Stimulated activated CD8-positive, alpha-beta memory T cell treated with anti-CD3 and anti-CD28 coated beads, Interleukin-7, amount 100 ng/mL, for 48 hours (primary cell): ENCODE measurements around the gene NOVA1.
"Not testable (repeated sequence)": the region's sequence is repeated elsewhere in the genome, so short reads cannot be mapped to it uniquely, and the experiment has no call there.

Source experiments
- DNase-seq, 2 donors: peaks; one replicate each; pipeline ENCODE4 v3.0.0-alpha.2; 2020; ENCODE audit warnings: low read depth in 1 of 2; ENCODE audit errors: extremely low read depth in 1 of 2

The NOVA1 gene

GRCh38 chr14:26597589-26598080 is at the start of gene NOVA1:
NOVA1 (minus strand) TSS chr14:26598033; CDS start chr14:26597436, 597 bp downstream.
- DNase-seq = no peak

GRCh38 chr14:26645057-26645456 is 47.2 kb upstream of the NOVA1 start:
- not testable (repeated sequence) for DNase-seq

- DNase-seq = no peak
Observed at GRCh38 chr14:26636561-26636960, 38.7 kb upstream of the NOVA1 start.

GRCh38 chr14:26634946-26635345 is 37.1 kb upstream of the NOVA1 start:
- not testable (repeated sequence) for DNase-seq

GRCh38 chr14:26626256-26626655 is 28.4 kb upstream of the NOVA1 start:
- DNase-seq = no peak

- DNase-seq = no peak
Observed at GRCh38 chr14:26622611-26623010, 24.8 kb upstream of the NOVA1 start.

GRCh38 chr14:26621807-26622560 is 24.2 kb upstream of the NOVA1 start:
- DNase-seq = no peak

GRCh38 chr14:26621364-26621763 is 23.5 kb upstream of the NOVA1 start:
- DNase-seq = no peak

GRCh38 chr14:26611259-26611658 is 13.4 kb upstream of the NOVA1 start:
- no peak for DNase-seq

- no peak for DNase-seq
Observed at GRCh38 chr14:26606729-26607312, 9.0 kb upstream of the NOVA1 start.

- DNase-seq = no peak
Observed at GRCh38 chr14:26605602-26606001, 7.8 kb upstream of the NOVA1 start.

- no peak for DNase-seq
Observed at GRCh38 chr14:26602902-26603301, 5.1 kb upstream of the NOVA1 start.

GRCh38 chr14:26601856-26602255 is 4.0 kb upstream of the NOVA1 start:
- no peak for DNase-seq

GRCh38 chr14:26599291-26599690 is 1.5 kb upstream of the NOVA1 start:
- DNase-seq = no peak

- DNase-seq = no peak
Observed at GRCh38 chr14:26598672-26599131, 869 bp upstream of the NOVA1 start.

GRCh38 chr14:26598081-26598671 is 343 bp upstream of the NOVA1 start:
- DNase-seq = no peak

- no peak for DNase-seq
Observed at GRCh38 chr14:26597071-26597588, 703 bp downstream of the NOVA1 start.

GRCh38 chr14:26596543-26597061 is 1.2 kb downstream of the NOVA1 start:
- no peak for DNase-seq

GRCh38 chr14:26595926-26596542 is 1.8 kb downstream of the NOVA1 start:
- no peak for DNase-seq

- DNase-seq = no peak
Observed at GRCh38 chr14:26594756-26595545, 2.9 kb downstream of the NOVA1 start.
